WTC11 (cell line): ENCODE measurements around the gene PLA2G4E.

Experiments used
- GABPB1 ChIP-seq: sonication (generic); formaldehyde crosslinking; IDR thresholded peaks from 2 replicates; pipeline ENCODE4 v1.8.1; 2023; ENCODE audit warnings: mild to moderate bottlenecking, missing genetic modification reagents
- SP1 ChIP-seq: sonication (generic); formaldehyde crosslinking; conservative IDR thresholded peaks from 2 replicates; pipeline ENCODE4 v1.8.1; 2022; ENCODE audit warnings: missing genetic modification reagents

GRCh38 chr15:41955807-41956525 lies 64.9 kb downstream of the PLA2G4E start:
- TF ChIP-seq GABPB1 (CRISPR knock-in tag) (no peak), SP1 (CRISPR knock-in tag) (no peak)
